Esophagus (tissue), 2 donors: ENCODE measurements around the gene COG5. TPM values are rescaled to one million over a fixed set of nuclear protein-coding genes. Genes with fewer than 3 reads are reported as not detected.

Source experiments
- H3K27ac ChIP-seq, 2 donors: one replicate each; pipeline ENCODE4 v1.5.1; 2013; ENCODE audit warnings: low read depth in 2 of 2, mild to moderate bottlenecking in 2 of 2, inconsistent platforms in 1 of 2, low read length in 1 of 2, moderate library complexity in 1 of 2
- H3K27me3 ChIP-seq, 2 donors: one replicate each; pipeline ENCODE4 v1.6.1; 2013; ENCODE audit warnings: low read length in 2 of 2, control low read depth in 1 of 2, mild to moderate bottlenecking in 1 of 2; ENCODE audit not compliant: insufficient read depth in 2 of 2, control insufficient read depth in 1 of 2
- H3K36me3 ChIP-seq, 2 donors: one replicate each; pipeline ENCODE4 v1.6.1; 2013; ENCODE audit warnings: low read length in 1 of 2; ENCODE audit not compliant: control insufficient read depth in 2 of 2, insufficient read depth in 2 of 2
- H3K4me1 ChIP-seq, 2 donors: one replicate each; pipeline ENCODE4 v1.6.1; 2013; ENCODE audit warnings: low read length in 1 of 2; ENCODE audit not compliant: control insufficient read depth in 2 of 2, insufficient read depth in 2 of 2
- H3K4me3 ChIP-seq, 2 donors: one replicate each; pipeline ENCODE4 v1.5.1; 2013; ENCODE audit warnings: low read length in 2 of 2, mild to moderate bottlenecking in 2 of 2, low read depth in 1 of 2, moderate library complexity in 1 of 2
- H3K9me3 ChIP-seq, 2 donors: one replicate each; pipeline ENCODE4 v1.6.1; 2013; ENCODE audit warnings: mild to moderate bottlenecking in 2 of 2, low read depth in 1 of 2, low read length in 1 of 2, moderate library complexity in 1 of 2; ENCODE audit not compliant: control insufficient read depth in 2 of 2, insufficient read depth in 1 of 2
- WGBS, 2 donors: extraction: QIAGEN DNeasy Blood & Tissue Kit; methylation state at CpG; one replicate each; pipeline ENCODE4 v1.1.7; 2013; 5-methylcytosine and 5-hydroxymethylcytosine counted together
- polyA plus RNA-seq, 2 donors: library from polyadenylated mRNA; stranded (reverse); fragments of 200-250 nt; gene quantifications; one replicate each; pipeline ENCODE4 v1.2.3, GENCODE V29; 2013
- donor health status: healthy with polysubstance abuse.
- donor health status: Bipolar disorder and iron deficiency.

COG5 gene
- polyA plus RNA-seq, 2 donors = 4.3 to 7.2 TPM

GRCh38 chr7:107453388-107453787 is 110.3 kb downstream of the COG5 start:
- Histone ChIP-seq H3K4me1 (no peaks in the 10 kb centered on the region), H3K36me3 (peaks cover 0 to under 1% of the 10 kb centered on the region in 2 donors), H3K9me3 (no peaks in the 10 kb centered on the region), H3K27ac (no peak overlapping the region), H3K4me3 (no peak overlapping the region), H3K27me3 (no peaks in the 10 kb centered on the region)
- WGBS, 2 donors = 97% methylated on average over 1 of the region's 1 CpG

GRCh38 chr7:107450970-107451369 is 112.8 kb downstream of the COG5 start:
- 96 to 97% methylated on average over 1 of the region's 1 CpG for WGBS, 2 donors

DNA sequence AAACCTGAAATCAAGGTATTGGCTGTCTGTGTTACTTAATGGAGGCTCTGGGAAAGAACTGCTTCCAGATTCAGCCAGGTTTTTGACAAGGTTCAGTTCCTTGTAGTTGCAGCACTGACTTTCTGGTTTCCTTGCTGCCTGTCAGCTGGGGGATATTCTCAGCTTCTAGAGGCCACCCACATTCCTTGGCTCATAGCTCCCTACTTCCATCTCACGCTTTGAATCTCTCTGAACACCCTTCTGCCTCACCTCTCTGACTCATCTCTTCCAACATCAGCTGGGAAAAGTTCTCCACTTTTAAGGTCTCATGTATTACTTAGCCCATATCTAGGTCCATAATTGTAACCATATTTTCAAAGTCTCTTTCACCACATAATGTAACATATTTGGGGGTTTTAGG is 116.7 kb downstream of the COG5 start:
- no peaks in the 10 kb centered on the region for H3K9me3 ChIP-seq
- H3K4me3 ChIP-seq = no peak overlapping the region
- no peak overlapping the region for H3K27ac ChIP-seq
- no peaks in the 10 kb centered on the region for H3K27me3 ChIP-seq
- H3K36me3 ChIP-seq = no peaks in the 10 kb centered on the region
- 80 to 89% methylated on average over 1 of the region's 1 CpG for WGBS, 2 donors
- no peaks in the 10 kb centered on the region for H3K4me1 ChIP-seq

More at GRCh38 chr7:107450970-107451369, 112.8 kb downstream of the COG5 start:
- no peaks in the 10 kb centered on the region for H3K4me1 ChIP-seq
- H3K27ac ChIP-seq = no peak overlapping the region
- H3K4me3 ChIP-seq = no peak overlapping the region
- H3K27me3 ChIP-seq = no peaks in the 10 kb centered on the region
- no peaks in the 10 kb centered on the region for H3K9me3 ChIP-seq
- no peaks in the 10 kb centered on the region for H3K36me3 ChIP-seq

DNA sequence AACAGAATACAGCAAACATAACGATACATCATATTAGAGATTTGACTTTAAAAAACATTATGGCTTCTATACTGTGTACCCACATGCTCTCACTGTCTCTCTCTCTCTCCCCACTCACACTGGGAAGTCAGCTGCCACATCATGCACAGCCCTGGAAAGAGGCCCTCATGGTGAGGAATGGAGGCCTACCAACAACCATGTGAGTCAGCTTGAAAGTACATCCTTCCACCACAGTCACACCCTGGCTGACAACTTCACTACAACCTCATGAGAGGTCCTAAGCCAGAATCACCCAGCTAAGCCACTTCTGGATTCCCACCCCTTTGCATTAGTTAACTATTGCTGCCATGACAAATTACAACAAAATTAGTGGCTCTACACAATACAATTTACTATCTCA is 117.2 kb downstream of the COG5 start:
- WGBS, 2 donors = 99 to 100% methylated on average over 1 of the region's 1 CpG
- no peaks in the 10 kb centered on the region for H3K9me3 ChIP-seq

GRCh38 chr7:107442678-107443077 is 121.0 kb downstream of the COG5 start:
- Histone ChIP-seq H3K36me3 (no peaks in the 10 kb centered on the region), H3K4me3 (no peak overlapping the region), H3K27ac (no peak overlapping the region), H3K9me3 (no peaks in the 10 kb centered on the region), H3K4me1 (no peaks in the 10 kb centered on the region), H3K27me3 (no peaks in the 10 kb centered on the region)
- 98 to 100% methylated on average over 1 of the region's 1 CpG for WGBS, 2 donors

More for the DNA sequence above, 117.2 kb downstream of the COG5 start:
- no peaks in the 10 kb centered on the region for H3K4me1 ChIP-seq
- no peak overlapping the region for H3K27ac ChIP-seq
- no peaks in the 10 kb centered on the region for H3K27me3 ChIP-seq
- H3K4me3 ChIP-seq = no peak overlapping the region
- H3K36me3 ChIP-seq = no peaks in the 10 kb centered on the region

DNA sequence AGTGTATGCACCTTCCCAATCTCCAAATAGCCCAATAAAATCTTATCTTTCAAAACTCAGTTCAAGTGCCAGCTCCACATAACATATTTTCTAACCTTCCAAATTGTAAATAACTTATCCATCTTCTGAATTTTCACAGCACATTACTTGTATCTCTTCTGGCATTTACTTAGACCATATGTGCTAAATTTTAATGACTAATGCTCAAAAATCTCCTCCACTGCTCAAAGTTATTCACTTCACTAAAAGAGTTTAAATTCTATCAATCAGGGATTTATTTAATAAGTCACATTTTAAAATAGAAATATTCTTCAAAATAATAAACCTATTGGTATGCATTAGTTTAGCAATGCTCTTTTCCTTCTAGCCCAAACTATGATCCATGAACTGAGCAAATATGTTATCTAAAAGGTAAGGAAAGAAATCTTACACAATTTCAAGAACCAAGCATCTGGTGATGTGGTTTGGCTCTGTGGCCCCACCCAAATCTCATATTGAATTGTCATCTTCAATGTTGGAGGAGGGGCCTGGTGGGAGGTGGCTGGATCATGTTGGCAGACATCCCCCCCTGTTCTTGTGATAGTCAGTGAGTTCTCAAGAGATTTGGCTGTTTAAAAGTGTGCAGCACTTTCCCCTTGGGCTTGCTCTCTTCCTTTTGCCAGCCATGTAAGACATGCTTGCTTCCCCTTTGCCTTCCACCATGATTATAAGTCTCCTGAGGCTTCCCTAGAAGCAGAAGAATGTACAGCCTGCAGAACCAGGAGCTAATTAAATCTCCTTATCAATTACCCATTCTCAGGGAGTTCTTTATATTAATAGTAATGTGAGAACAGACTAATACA is 121.9 kb downstream of the COG5 start:
- Histone ChIP-seq H3K4me3 (no peak overlapping the region), H3K27ac (no peak overlapping the region), H3K4me1 (no peaks in the 10 kb centered on the region), H3K27me3 (no peaks in the 10 kb centered on the region), H3K9me3 (no peaks in the 10 kb centered on the region), H3K36me3 (no peaks in the 10 kb centered on the region)

DNA sequence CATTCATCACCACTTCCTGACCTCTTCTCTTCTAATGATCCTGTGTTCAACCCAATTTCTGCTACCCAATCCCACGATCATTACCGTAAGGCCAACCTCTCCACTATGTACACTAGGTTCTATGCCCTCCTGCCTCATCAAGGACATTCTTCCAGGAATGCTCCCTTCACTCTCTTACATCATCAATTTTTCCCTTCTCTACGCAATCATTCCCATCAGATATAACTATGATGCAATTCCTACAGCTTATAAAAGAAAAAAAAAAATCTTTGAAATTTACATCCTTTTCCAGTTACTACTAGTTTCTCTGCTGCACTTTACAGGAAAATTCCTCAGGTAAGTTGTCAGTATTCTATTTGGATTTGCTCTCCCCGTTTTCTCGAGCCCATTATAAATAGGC is 124.7 kb downstream of the COG5 start:
- no peaks in the 10 kb centered on the region for H3K9me3 ChIP-seq
- H3K27ac ChIP-seq = no peak overlapping the region
- no peaks in the 10 kb centered on the region for H3K4me1 ChIP-seq
- H3K27me3 ChIP-seq = no peaks in the 10 kb centered on the region
- 95 to 96% methylated on average over 5 of the region's 5 CpGs for WGBS, 2 donors
- H3K4me3 ChIP-seq = no peak overlapping the region
- no peaks in the 10 kb centered on the region for H3K36me3 ChIP-seq

DNA sequence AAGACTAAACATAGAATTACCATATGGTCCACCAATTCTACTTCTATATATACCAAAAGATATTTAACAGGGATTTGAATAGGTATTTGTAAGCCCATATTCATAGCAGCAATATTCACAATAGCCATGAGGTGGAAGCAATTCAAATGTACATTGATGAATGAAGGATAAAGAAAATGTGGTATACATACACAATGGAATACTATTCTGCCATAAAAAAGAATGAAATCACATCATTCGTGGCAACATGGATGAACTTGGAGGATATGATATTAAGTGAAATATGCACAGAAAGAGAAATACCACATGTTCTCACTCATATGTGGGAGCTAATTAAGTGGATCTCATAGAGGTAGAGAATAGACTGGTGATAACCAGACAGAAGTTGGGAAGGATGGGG is 128.0 kb downstream of the COG5 start:
- no peaks in the 10 kb centered on the region for H3K4me1 ChIP-seq
- no peak overlapping the region for H3K27ac ChIP-seq
- H3K27me3 ChIP-seq = no peaks in the 10 kb centered on the region
- H3K9me3 ChIP-seq = no peaks in the 10 kb centered on the region
- 92 to 100% methylated on average over 1 of the region's 1 CpG for WGBS, 2 donors
- no peak overlapping the region for H3K4me3 ChIP-seq
- H3K36me3 ChIP-seq = no peaks in the 10 kb centered on the region

GRCh38 chr7:107432261-107432660 is 131.5 kb downstream of the COG5 start:
- Histone ChIP-seq H3K4me3 (no peak overlapping the region), H3K9me3 (no peaks in the 10 kb centered on the region), H3K4me1 (no peaks in the 10 kb centered on the region), H3K27me3 (no peaks in the 10 kb centered on the region), H3K36me3 (no peaks in the 10 kb centered on the region), H3K27ac (no peak overlapping the region)
- 81 to 88% methylated on average over 1 of the region's 1 CpG for WGBS, 2 donors

GRCh38 chr7:107430057-107430456 is 133.7 kb downstream of the COG5 start:
- Histone ChIP-seq H3K27me3 (no peaks in the 10 kb centered on the region), H3K36me3 (peaks cover 0 to 2% of the 10 kb centered on the region in 2 donors), H3K4me1 (no peaks in the 10 kb centered on the region), H3K27ac (no peak overlapping the region), H3K9me3 (no peaks in the 10 kb centered on the region), H3K4me3 (no peak overlapping the region)
